Astrocyte (in vitro differentiated cells and primary cell): ENCODE results near the gene RBBP8NL. TPM values are rescaled to one million over a fixed set of nuclear protein-coding genes. Genes with fewer than 3 reads are reported as not detected.

ENCODE experiments used
- DNase-seq: peaks from one replicate; pipeline ENCODE4 v3.0.0-alpha.2; 2010; ENCODE audit warnings: low read depth
- FAIRE-seq: peaks from 2 replicates; lab custom pipeline; 2011; peaks lifted over from hg19 to GRCh38; lab: Jason Lieb, UNC
- H2AFZ ChIP-seq: 2 replicates; pipeline ENCODE4 v1.6.0; 2012; ENCODE audit warnings: low read depth, low read length, inconsistent platforms
- H3K27ac ChIP-seq: 2 replicates; pipeline ENCODE4 v1.5.1; 2011; ENCODE audit warnings: low read depth, low read length, inconsistent platforms
- H3K27me3 ChIP-seq: 2 replicates; pipeline ENCODE4 v1.6.0; 2011; ENCODE audit warnings: low read length, inconsistent platforms; ENCODE audit not compliant: insufficient read depth
- H3K36me3 ChIP-seq: 2 replicates; pipeline ENCODE4 v1.5.1; 2011; ENCODE audit warnings: low read length, inconsistent platforms; ENCODE audit not compliant: insufficient read depth
- H3K4me1 ChIP-seq: 2 replicates; pipeline ENCODE4 v1.5.1; 2011; ENCODE audit warnings: low read length, inconsistent platforms; ENCODE audit not compliant: insufficient read depth
- H3K4me2 ChIP-seq: 2 replicates; pipeline ENCODE4 v1.6.0; 2012; ENCODE audit warnings: low read length, inconsistent platforms
- H3K4me3 ChIP-seq: 2 replicates; pipeline ENCODE4 v1.5.1; 2011; ENCODE audit warnings: low read depth, mild to moderate bottlenecking, low read length, inconsistent platforms; ENCODE audit not compliant: insufficient read depth
- H3K79me2 ChIP-seq: 2 replicates; pipeline ENCODE4 v1.6.0; 2012; ENCODE audit warnings: mild to moderate bottlenecking, low read length, inconsistent platforms; ENCODE audit not compliant: insufficient read depth
- H3K9ac ChIP-seq: 2 replicates; pipeline ENCODE4 v1.6.0; 2012; ENCODE audit warnings: mild to moderate bottlenecking, low read length, inconsistent platforms
- H3K9me3 ChIP-seq: 2 replicates; pipeline ENCODE4 v1.5.1; 2012; ENCODE audit warnings: low read depth, mild to moderate bottlenecking, low read length, inconsistent platforms; ENCODE audit not compliant: insufficient read depth
- H4K20me1 ChIP-seq: 2 replicates; pipeline ENCODE4 v1.6.0; 2012; ENCODE audit warnings: low read length, inconsistent platforms; ENCODE audit not compliant: insufficient read depth
- H3K27ac Mint-ChIP-seq: one replicate; pipeline ENCODE4 v1.8.0; 2021; ENCODE audit warnings: mild to moderate bottlenecking, mixed read lengths; ENCODE audit not compliant: unreplicated experiment
- H3K27me3 Mint-ChIP-seq: one replicate; pipeline ENCODE4 v1.8.0; 2021; ENCODE audit warnings: low read depth, mixed read lengths; ENCODE audit not compliant: unreplicated experiment
- H3K36me3 Mint-ChIP-seq: one replicate; pipeline ENCODE4 v1.8.0; 2021; ENCODE audit warnings: low read depth, mixed read lengths; ENCODE audit not compliant: unreplicated experiment
- H3K4me1 Mint-ChIP-seq: one replicate; pipeline ENCODE4 v1.8.0; 2021; ENCODE audit warnings: low read depth, mixed read lengths; ENCODE audit not compliant: unreplicated experiment
- H3K4me3 Mint-ChIP-seq: one replicate; pipeline ENCODE4 v1.8.0; 2021; ENCODE audit warnings: mild to moderate bottlenecking, moderate library complexity, mixed read lengths; ENCODE audit not compliant: unreplicated experiment
- H3K9me3 Mint-ChIP-seq: one replicate; pipeline ENCODE4 v1.8.0; 2021; ENCODE audit warnings: mild to moderate bottlenecking, mixed read lengths; ENCODE audit not compliant: unreplicated experiment
- CTCF ChIP-seq: IDR thresholded peaks from 2 replicates; pipeline ENCODE4 v1.5.1; 2011; ENCODE audit warnings: low read depth, mild to moderate bottlenecking, inconsistent platforms, low read length, moderate library complexity; ENCODE audit not compliant: insufficient read depth
- EZH2 ChIP-seq: IDR thresholded peaks from 2 replicates; pipeline ENCODE4 v1.6.1; 2012; ENCODE audit warnings: mild to moderate bottlenecking, low read length, inconsistent platforms; ENCODE audit not compliant: insufficient read depth
- total RNA-seq: library from RNA; stranded (reverse); gene quantifications from 2 replicates; pipeline ENCODE4 v1.2.1, GENCODE V29; 2021

RBBP8NL gene
- total RNA-seq, 1 donor from 2014 or later, result 0.14 TPM

- Mint-ChIP-seq H3K4me1 (peaks cover 25% of the 10 kb centered on the region), H3K27ac (peak overlapping the region; percentile 87), H3K36me3 (no peaks in the 10 kb centered on the region), H3K9me3 (no peaks in the 10 kb centered on the region), H3K27me3 (no peaks in the 10 kb centered on the region), H3K4me3 (peak overlapping the region; percentile 79)
- H3K4me1 ChIP-seq, result peaks cover 54% of the 10 kb centered on the region
- H3K9me3 ChIP-seq, result no peaks in the 10 kb centered on the region
- H3K4me3 ChIP-seq, result no peak overlapping the region
- no peak for FAIRE-seq
- DNase-seq, result no peak
- no peak overlapping the region for H3K27ac ChIP-seq
- no peak for TF ChIP-seq EZH2
- peak; percentile 6 for TF ChIP-seq CTCF
- no peaks in the 10 kb centered on the region for H3K36me3 ChIP-seq
- peak overlapping the region; percentile 15 for H3K9ac ChIP-seq
- H3K79me2 ChIP-seq, result peaks cover 8% of the 10 kb centered on the region
- H2AFZ ChIP-seq, result no peak overlapping the region
- peaks cover 35% of the 10 kb centered on the region for H4K20me1 ChIP-seq
- no peaks in the 10 kb centered on the region for H3K27me3 ChIP-seq
- H3K4me2 ChIP-seq, result peak overlapping the region; percentile 79
Measured at GRCh38 chr20:62368976-62369814, 58.1 kb downstream of the RBBP8NL start.

GRCh38 chr20:62368392-62368975, 58.9 kb downstream of the RBBP8NL start:
- DNase-seq (no peak), FAIRE-seq (no peak)
- Histone ChIP-seq H3K27me3 (no peaks in the 10 kb centered on the region), H2AFZ (no peak overlapping the region), H3K9me3 (no peaks in the 10 kb centered on the region), H3K9ac (no peak overlapping the region), H3K79me2 (peaks cover 10% of the 10 kb centered on the region), H4K20me1 (peaks cover 40% of the 10 kb centered on the region), H3K4me1 (peaks cover 57% of the 10 kb centered on the region), H3K4me2 (peak overlapping the region; percentile 79), H3K4me3 (no peak overlapping the region), H3K36me3 (no peaks in the 10 kb centered on the region), H3K27ac (no peak overlapping the region)
- no peaks in the 10 kb centered on the region for H3K36me3 Mint-ChIP-seq
- peaks cover 23% of the 10 kb centered on the region for H3K4me1 Mint-ChIP-seq
- peak overlapping the region; percentile 69 for H3K27ac Mint-ChIP-seq
- H3K9me3 Mint-ChIP-seq, result no peaks in the 10 kb centered on the region
- TF ChIP-seq EZH2 (no peak), CTCF (no peak)
- H3K27me3 Mint-ChIP-seq, result no peaks in the 10 kb centered on the region
- peak overlapping the region; percentile 72 for H3K4me3 Mint-ChIP-seq
